Endothelial cell of umbilical vein (primary cell): ENCODE measurements around the gene C3orf52.

Experiments
- EZH2 ChIP-seq: IDR thresholded peaks from 2 replicates; pipeline ENCODE4 v1.6.1; 2012; ENCODE audit warnings: borderline replicate concordance, low read depth, mild to moderate bottlenecking, moderate library complexity, low read length, inconsistent platforms; ENCODE audit not compliant: severe bottlenecking
- FOS ChIP-seq: IDR thresholded peaks from 2 replicates; pipeline ENCODE4 v1.6.1; 2011; ENCODE audit warnings: mild to moderate bottlenecking, low read length, moderate library complexity, borderline replicate concordance; ENCODE audit not compliant: insufficient read depth
- GATA2 ChIP-seq: IDR thresholded peaks from 2 replicates; pipeline ENCODE4 v1.7.0; 2011; ENCODE audit warnings: low read depth, mild to moderate bottlenecking, moderate library complexity, mixed read lengths, low read length; ENCODE audit not compliant: insufficient read length, insufficient read depth
- JUN ChIP-seq: IDR thresholded peaks from 2 replicates; pipeline ENCODE4 v1.6.1; 2011; ENCODE audit warnings: borderline replicate concordance, low read depth; ENCODE audit not compliant: insufficient read length, insufficient read depth
- MYC ChIP-seq: IDR thresholded peaks from one replicate; pipeline ENCODE4 v1.6.1; 2011; ENCODE audit warnings: mild to moderate bottlenecking, low read depth, low read length
- POLR2A ChIP-seq: IDR thresholded peaks from 2 replicates; pipeline ENCODE4 v1.6.1; 2012; ENCODE audit warnings: low read depth, mild to moderate bottlenecking, control low read depth, low read length
- POLR2AphosphoS5 ChIP-seq: IDR thresholded peaks from 2 replicates; pipeline ENCODE4 v1.6.1; 2012; ENCODE audit warnings: low read depth, mild to moderate bottlenecking, control low read depth, low read length, moderate library complexity; ENCODE audit not compliant: insufficient read depth
- TF ChIP-seq, protein P1 (sequence below), 2 donors: IDR thresholded peaks; 1 replicate in 1 of 2; 2 replicates in 1 of 2; pipeline ENCODE4 v1.5.1; 2011; ENCODE audit warnings: low read length in 2 of 2, mild to moderate bottlenecking in 2 of 2, moderate library complexity in 2 of 2, control low read depth in 1 of 2, inconsistent platforms in 1 of 2, low read depth in 1 of 2; ENCODE audit not compliant: insufficient read depth in 1 of 2; ENCODE audit errors: extremely low read depth in 1 of 2
- TF ChIP-seq, protein P2 (sequence below): IDR thresholded peaks from 2 replicates; pipeline ENCODE4 v1.6.1; 2011; ENCODE audit not compliant: insufficient read depth, insufficient read length

DNA sequence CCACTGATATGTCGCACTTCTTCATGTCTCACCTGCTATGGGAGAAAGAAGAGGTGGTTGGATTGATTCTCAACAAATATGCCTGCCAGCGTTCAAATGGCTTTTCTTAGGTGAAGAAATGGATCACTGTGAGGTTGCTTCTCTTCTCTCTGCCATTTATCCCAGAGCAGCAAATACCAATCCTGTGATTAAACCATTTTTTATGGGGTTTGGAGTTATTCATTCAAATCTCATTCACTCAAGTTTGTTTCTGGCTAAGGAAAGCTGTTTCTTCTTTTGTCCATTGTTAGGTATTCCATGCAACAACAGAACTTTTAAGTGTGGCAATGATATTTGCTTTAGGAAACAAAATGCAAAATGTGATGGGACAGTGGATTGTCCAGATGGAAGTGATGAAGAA is 12.2 kb upstream of the C3orf52 start:
- TF ChIP-seq, protein P1, sequence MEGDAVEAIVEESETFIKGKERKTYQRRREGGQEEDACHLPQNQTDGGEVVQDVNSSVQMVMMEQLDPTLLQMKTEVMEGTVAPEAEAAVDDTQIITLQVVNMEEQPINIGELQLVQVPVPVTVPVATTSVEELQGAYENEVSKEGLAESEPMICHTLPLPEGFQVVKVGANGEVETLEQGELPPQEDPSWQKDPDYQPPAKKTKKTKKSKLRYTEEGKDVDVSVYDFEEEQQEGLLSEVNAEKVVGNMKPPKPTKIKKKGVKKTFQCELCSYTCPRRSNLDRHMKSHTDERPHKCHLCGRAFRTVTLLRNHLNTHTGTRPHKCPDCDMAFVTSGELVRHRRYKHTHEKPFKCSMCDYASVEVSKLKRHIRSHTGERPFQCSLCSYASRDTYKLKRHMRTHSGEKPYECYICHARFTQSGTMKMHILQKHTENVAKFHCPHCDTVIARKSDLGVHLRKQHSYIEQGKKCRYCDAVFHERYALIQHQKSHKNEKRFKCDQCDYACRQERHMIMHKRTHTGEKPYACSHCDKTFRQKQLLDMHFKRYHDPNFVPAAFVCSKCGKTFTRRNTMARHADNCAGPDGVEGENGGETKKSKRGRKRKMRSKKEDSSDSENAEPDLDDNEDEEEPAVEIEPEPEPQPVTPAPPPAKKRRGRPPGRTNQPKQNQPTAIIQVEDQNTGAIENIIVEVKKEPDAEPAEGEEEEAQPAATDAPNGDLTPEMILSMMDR (IDR thresholded peaks at IDR 0.05; ENCODE audit: extremely low read depth in 1 of 2, insufficient read depth in 1 of 2, low read depth in 1 of 2, low read length in 2 of 2), result no peak
- TF ChIP-seq POLR2A, result no peak
- TF ChIP-seq POLR2AphosphoS5, result no peak
- TF ChIP-seq EZH2, result no peak
- no peak for TF ChIP-seq MYC
- TF ChIP-seq GATA2, result no peak
- TF ChIP-seq, protein P2, sequence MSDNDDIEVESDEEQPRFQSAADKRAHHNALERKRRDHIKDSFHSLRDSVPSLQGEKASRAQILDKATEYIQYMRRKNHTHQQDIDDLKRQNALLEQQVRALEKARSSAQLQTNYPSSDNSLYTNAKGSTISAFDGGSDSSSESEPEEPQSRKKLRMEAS, result no peak
- no peak for TF ChIP-seq JUN
- no peak for TF ChIP-seq FOS
